HEK293T (cell line): ENCODE results near the gene OLFM1.
A peak's percentile ranks its signal among the peaks of the same experiment; 100 is the strongest.

Source experiments
- CTCF ChIA-PET: fragments of 350-600 bp; formaldehyde crosslinking; extraction: SDS; loops from one replicate; lab custom pipeline; 2021; ENCODE audit warnings: antibody characterized with exemption, inconsistent platforms; lab: Yijun Ruan, JAX
- POLR2A ChIA-PET: fragments of 350-600 bp; formaldehyde crosslinking; extraction: SDS; loops from one replicate; lab custom pipeline; 2020; ENCODE audit warnings: antibody characterized with exemption, inconsistent platforms; lab: Yijun Ruan, JAX
- DNase-seq: peaks from one replicate; pipeline ENCODE4 v3.0.0; 2012; ENCODE audit warnings: mixed read lengths; ENCODE audit errors: extremely low spot score
- ARNT ChIP-seq: fragments of 450-650 bp; IDR thresholded peaks from 2 replicates; pipeline ENCODE4 v1.6.1; 2017; ENCODE audit warnings: mild to moderate bottlenecking
- BHLHE40 ChIP-seq: fragments of 450-650 bp; IDR thresholded peaks from 2 replicates; pipeline ENCODE4 v1.6.1; 2016; ENCODE audit warnings: mild to moderate bottlenecking, moderate library complexity, borderline replicate concordance
- CTBP1 ChIP-seq: fragments of 450-650 bp; IDR thresholded peaks from 2 replicates; pipeline ENCODE4 v1.6.1; 2016; ENCODE audit warnings: borderline replicate concordance
- ELF4 ChIP-seq: fragments of 450-650 bp; IDR thresholded peaks from 2 replicates; pipeline ENCODE4 v1.6.1; 2017; ENCODE audit warnings: antibody characterized with exemption
- FOXA1 ChIP-seq: fragments of 450-650 bp; IDR thresholded peaks from 2 replicates; pipeline ENCODE4 v1.6.1; 2016; ENCODE audit warnings: mild to moderate bottlenecking
- FOXK2 ChIP-seq: fragments of 450-650 bp; IDR thresholded peaks from 2 replicates; pipeline ENCODE4 v1.6.1; 2016; ENCODE audit warnings: mild to moderate bottlenecking
- FOXM1 ChIP-seq: fragments of 450-650 bp; IDR thresholded peaks from 2 replicates; pipeline ENCODE4 v1.6.1; 2017; ENCODE audit warnings: mild to moderate bottlenecking, borderline replicate concordance
- HDGF ChIP-seq: fragments of 450-650 bp; IDR thresholded peaks from 2 replicates; pipeline ENCODE4 v1.6.1; 2017; ENCODE audit warnings: antibody characterized with exemption, borderline replicate concordance
- L3MBTL2 ChIP-seq: fragments of 450-650 bp; conservative IDR thresholded peaks from 2 replicates; pipeline ENCODE4 v1.6.1; 2016; ENCODE audit warnings: mild to moderate bottlenecking
- LEF1 ChIP-seq: fragments of 450-650 bp; IDR thresholded peaks from 2 replicates; pipeline ENCODE4 v1.6.1; 2017; ENCODE audit warnings: mild to moderate bottlenecking, borderline replicate concordance
- NFRKB ChIP-seq: fragments of 450-650 bp; IDR thresholded peaks from 2 replicates; pipeline ENCODE4 v1.6.1; 2016; ENCODE audit warnings: mild to moderate bottlenecking, moderate library complexity
- PKNOX1 ChIP-seq: fragments of 450-650 bp; IDR thresholded peaks from 2 replicates; pipeline ENCODE4 v1.6.1; 2016
- SP1 ChIP-seq: fragments of 450-650 bp; IDR thresholded peaks from 2 replicates; pipeline ENCODE4 v1.6.1; 2017
- SUZ12 ChIP-seq: fragments of 450-650 bp; IDR thresholded peaks from 2 replicates; pipeline ENCODE4 v1.6.1; 2016; ENCODE audit warnings: mild to moderate bottlenecking
- TARDBP ChIP-seq: fragments of 450-650 bp; IDR thresholded peaks from 2 replicates; pipeline ENCODE4 v1.6.1; 2016
- ZNF384 ChIP-seq: fragments of 450-650 bp; IDR thresholded peaks from 2 replicates; pipeline ENCODE4 v1.6.1; 2016

OLFM1 gene

GRCh38 chr9:135087489-135087792 is at the start of gene OLFM1:
Gene OLFM1, plus strand, starts transcription at chr9:135087668. Its CDS starts 322 bp downstream, at chr9:135087990.
- TF ChIP-seq LEF1 (no peak), FOXA1 (no peak), SUZ12 (no peak), FOXM1 (no peak), HDGF (no peak), FOXK2 (no peak), SP1 (no peak), PKNOX1 (no peak), ARNT (no peak), L3MBTL2 (no peak), NFRKB (no peak), BHLHE40 (no peak), TARDBP (no peak), CTBP1 (no peak), ELF4 (no peak), ZNF384 (no peak)
- DNase-seq: peak; percentile 82
- ChIA-PET POLR2A (no interaction called here), CTCF (no interaction called here)

- TF ChIP-seq SP1 (no peak), BHLHE40 (no peak), ARNT (no peak), TARDBP (no peak), HDGF (no peak)
- DNase-seq: no peak
- ChIA-PET POLR2A (no interaction called here), CTCF (no interaction called here)
These were observed 49.1 kb upstream of the OLFM1 start for GRCh38 chr9:135038331-135038730.

DNA sequence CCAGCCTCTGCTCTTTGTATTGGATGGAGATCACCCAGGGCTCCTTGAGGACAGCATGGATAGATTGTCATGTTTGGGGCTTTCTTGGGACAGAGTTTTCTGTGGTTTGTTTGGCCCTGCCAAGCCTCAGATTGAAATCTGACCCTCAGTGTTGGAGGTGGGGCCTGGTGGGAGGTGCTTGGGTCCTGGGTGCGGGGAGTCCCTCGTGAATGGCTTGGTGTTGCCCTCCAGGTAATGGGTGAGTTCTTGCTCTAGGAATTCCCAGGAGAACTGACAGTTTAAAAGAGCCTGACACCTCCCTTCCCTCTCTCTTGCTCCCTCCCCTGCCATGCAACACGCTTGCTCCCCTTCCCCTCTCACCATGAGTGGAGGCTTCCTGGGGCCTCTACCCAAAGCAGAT is 48.6 kb upstream of the OLFM1 start:
- DNase-seq: no peak
- TF ChIP-seq FOXK2: no peak
- no peak for TF ChIP-seq L3MBTL2
- no peak for TF ChIP-seq ELF4
- no peak for TF ChIP-seq PKNOX1
- TF ChIP-seq FOXA1: no peak
- TF ChIP-seq SP1: no peak
- TF ChIP-seq CTBP1: no peak
- TF ChIP-seq TARDBP: no peak
- no peak for TF ChIP-seq BHLHE40
- no peak for TF ChIP-seq ARNT
- no peak for TF ChIP-seq HDGF
- no peak for TF ChIP-seq ZNF384
- TF ChIP-seq SUZ12: no peak
- CTCF ChIA-PET: no interaction called here

GRCh38 chr9:135039266-135039870 is 48.1 kb upstream of the OLFM1 start:
- CTCF ChIA-PET: no interaction called here
- POLR2A ChIA-PET: no interaction called here
- TF ChIP-seq FOXM1: no peak
- no peak for TF ChIP-seq FOXA1
- no peak for TF ChIP-seq ZNF384
- TF ChIP-seq LEF1: no peak
- DNase-seq: no peak

More for the DNA sequence above, 48.6 kb upstream of the OLFM1 start:
- POLR2A ChIA-PET: no interaction called here

- TF ChIP-seq SUZ12 (no peak), ARNT (no peak), NFRKB (no peak), TARDBP (no peak), CTBP1 (no peak), SP1 (no peak), BHLHE40 (no peak), FOXM1 (no peak), PKNOX1 (no peak), FOXA1 (no peak)
- ChIA-PET CTCF (no interaction called here), POLR2A (no interaction called here)
- no peak for DNase-seq
These were observed 47.4 kb upstream of the OLFM1 start for GRCh38 chr9:135039916-135040645.

DNA sequence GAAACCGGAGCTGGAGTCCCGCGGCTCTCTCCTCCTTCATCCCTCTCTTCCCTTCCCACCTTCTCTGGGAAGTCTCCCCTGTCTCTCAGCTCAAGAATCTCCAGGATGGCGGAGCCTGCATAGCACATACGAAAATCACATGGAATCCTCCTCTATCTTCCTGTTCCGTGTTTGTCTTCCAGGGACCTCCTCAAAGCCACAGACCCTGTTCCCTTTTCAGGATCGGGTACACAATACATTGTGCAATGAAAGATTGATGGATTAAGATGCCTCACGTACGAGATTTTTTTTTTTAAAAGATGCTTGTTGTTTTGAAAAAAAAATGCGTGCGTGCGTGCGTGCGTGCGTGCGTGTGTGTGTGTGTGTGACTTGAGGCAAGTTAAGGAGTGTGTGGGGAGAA is 46.6 kb upstream of the OLFM1 start:
- TF ChIP-seq SP1: no peak
- no peak for TF ChIP-seq FOXM1
- no peak for TF ChIP-seq ZNF384
- no peak for TF ChIP-seq L3MBTL2
- no peak for TF ChIP-seq PKNOX1
- no peak for TF ChIP-seq FOXA1
- TF ChIP-seq FOXK2: no peak
- no peak for TF ChIP-seq BHLHE40
- no peak for TF ChIP-seq LEF1
- no peak for TF ChIP-seq NFRKB
- no peak for TF ChIP-seq SUZ12
- TF ChIP-seq CTBP1: no peak
- no peak for TF ChIP-seq HDGF
- TF ChIP-seq ARNT: no peak
- TF ChIP-seq TARDBP: no peak
- ChIA-PET POLR2A (no interaction called here), CTCF (no interaction called here)
- DNase-seq: no peak
